ENCODE measurements around the gene UNC13B. TPM values are rescaled to one million over a fixed set of nuclear protein-coding genes. Genes with fewer than 3 reads are reported as not detected.

UNC13B gene
- total and polyA plus RNA-seq, 2 experiments from 2014 or later: 8.7 to 52.1 TPM

DNA sequence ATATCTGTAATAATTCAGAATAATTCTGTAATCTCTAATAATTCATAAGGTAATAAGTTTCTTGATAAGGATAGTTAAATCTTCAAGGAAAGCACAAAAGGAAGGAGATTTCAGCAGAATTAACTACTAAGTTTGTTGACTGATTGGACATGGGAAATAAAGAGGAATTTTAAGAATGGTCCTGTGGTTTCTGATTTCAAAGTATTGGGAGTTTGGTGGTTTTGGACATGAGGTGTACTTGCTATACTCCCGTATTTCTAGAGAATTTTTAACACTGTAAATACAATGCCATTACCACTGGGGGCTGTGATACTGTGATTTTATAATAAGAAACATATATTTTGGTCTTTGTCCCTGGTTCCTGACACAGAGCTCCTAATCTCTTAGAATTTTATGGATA, 123.9 kb downstream of the UNC13B start (continued):
- TF ChIP-seq, protein P1, sequence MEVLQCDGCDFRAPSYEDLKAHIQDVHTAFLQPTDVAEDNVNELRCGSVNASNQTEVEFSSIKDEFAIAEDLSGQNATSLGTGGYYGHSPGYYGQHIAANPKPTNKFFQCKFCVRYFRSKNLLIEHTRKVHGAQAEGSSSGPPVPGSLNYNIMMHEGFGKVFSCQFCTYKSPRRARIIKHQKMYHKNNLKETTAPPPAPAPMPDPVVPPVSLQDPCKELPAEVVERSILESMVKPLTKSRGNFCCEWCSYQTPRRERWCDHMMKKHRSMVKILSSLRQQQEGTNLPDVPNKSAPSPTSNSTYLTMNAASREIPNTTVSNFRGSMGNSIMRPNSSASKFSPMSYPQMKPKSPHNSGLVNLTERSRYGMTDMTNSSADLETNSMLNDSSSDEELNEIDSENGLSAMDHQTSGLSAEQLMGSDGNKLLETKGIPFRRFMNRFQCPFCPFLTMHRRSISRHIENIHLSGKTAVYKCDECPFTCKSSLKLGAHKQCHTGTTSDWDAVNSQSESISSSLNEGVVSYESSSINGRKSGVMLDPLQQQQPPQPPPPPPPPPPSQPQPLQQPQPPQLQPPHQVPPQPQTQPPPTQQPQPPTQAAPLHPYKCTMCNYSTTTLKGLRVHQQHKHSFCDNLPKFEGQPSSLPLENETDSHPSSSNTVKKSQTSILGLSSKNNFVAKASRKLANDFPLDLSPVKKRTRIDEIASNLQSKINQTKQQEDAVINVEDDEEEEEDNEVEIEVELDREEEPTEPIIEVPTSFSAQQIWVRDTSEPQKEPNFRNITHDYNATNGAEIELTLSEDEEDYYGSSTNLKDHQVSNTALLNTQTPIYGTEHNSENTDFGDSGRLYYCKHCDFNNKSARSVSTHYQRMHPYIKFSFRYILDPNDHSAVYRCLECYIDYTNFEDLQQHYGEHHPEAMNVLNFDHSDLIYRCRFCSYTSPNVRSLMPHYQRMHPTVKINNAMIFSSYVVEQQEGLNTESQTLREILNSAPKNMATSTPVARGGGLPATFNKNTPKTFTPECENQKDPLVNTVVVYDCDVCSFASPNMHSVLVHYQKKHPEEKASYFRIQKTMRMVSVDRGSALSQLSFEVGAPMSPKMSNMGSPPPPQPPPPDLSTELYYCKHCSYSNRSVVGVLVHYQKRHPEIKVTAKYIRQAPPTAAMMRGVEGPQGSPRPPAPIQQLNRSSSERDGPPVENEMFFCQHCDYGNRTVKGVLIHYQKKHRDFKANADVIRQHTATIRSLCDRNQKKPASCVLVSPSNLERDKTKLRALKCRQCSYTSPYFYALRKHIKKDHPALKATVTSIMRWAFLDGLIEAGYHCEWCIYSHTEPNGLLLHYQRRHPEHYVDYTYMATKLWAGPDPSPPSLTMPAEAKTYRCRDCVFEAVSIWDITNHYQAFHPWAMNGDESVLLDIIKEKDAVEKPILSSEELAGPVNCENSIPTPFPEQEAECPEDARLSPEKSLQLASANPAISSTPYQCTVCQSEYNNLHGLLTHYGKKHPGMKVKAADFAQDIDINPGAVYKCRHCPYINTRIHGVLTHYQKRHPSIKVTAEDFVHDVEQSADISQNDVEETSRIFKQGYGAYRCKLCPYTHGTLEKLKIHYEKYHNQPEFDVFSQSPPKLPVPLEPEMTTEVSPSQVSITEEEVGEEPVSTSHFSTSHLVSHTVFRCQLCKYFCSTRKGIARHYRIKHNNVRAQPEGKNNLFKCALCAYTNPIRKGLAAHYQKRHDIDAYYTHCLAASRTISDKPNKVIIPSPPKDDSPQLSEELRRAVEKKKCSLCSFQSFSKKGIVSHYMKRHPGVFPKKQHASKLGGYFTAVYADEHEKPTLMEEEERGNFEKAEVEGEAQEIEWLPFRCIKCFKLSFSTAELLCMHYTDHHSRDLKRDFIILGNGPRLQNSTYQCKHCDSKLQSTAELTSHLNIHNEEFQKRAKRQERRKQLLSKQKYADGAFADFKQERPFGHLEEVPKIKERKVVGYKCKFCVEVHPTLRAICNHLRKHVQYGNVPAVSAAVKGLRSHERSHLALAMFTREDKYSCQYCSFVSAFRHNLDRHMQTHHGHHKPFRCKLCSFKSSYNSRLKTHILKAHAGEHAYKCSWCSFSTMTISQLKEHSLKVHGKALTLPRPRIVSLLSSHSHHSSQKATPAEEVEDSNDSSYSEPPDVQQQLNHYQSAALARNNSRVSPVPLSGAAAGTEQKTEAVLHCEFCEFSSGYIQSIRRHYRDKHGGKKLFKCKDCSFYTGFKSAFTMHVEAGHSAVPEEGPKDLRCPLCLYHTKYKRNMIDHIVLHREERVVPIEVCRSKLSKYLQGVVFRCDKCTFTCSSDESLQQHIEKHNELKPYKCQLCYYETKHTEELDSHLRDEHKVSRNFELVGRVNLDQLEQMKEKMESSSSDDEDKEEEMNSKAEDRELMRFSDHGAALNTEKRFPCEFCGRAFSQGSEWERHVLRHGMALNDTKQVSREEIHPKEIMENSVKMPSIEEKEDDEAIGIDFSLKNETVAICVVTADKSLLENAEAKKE (CRISPR knock-in tag; IDR thresholded peaks at IDR 0.05): no peak
- TF ChIP-seq JUNB (IDR thresholded peaks at IDR 0.05; ENCODE audit: unreplicated experiment) (no peak), ZNF331 (CRISPR knock-in tag; IDR thresholded peaks at IDR 0.05; ENCODE audit: low read depth) (no peak), ZNF114 (CRISPR knock-in tag; IDR thresholded peaks at IDR 0.05) (no peak), POLR2AphosphoS5 (IDR thresholded peaks at IDR 0.05; ENCODE audit: low read depth) (no peak), STAT1 (IDR thresholded peaks at IDR 0.05; ENCODE audit: unreplicated experiment) (no peak)

DNA sequence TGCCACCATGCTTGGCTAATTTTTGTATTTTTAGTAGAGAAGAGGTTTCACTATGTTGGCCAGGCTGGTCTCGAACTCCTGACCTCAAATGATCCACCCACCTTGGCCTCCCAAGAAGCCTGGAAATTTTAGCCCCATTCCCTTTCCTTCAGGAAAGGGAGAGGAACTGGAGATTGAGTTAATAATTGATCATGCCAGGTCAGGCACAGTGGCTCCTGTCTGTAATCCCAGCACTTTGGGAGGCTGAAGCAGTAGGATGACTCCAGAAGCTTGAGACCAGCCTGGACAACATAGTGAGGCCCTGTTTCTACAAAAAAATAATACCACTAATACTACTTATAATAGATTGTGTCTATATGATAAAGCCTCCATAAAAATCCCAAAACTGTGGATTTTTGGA, 124.6 kb downstream of the UNC13B start:
- Mint-ChIP-seq H3K4me1 (peaks cover 3% of the 10 kb centered on the region; the same call in 2 of the 3 replicates), H3K27me3 (ENCODE audit: insufficient read depth, low read depth, poor library complexity) (peaks cover 1% of the 10 kb centered on the region), H3K4me3 (no peak overlapping the region), H3K36me3 (ENCODE audit: low read depth) (no peaks in the 10 kb centered on the region), H3K27ac (no peak overlapping the region), H3K9me3 (peaks cover 2% of the 10 kb centered on the region; the same call in 1 of the 3 replicates)
- Histone ChIP-seq H3K4me1 (ENCODE audit: insufficient read depth) (no peaks in the 10 kb centered on the region), H3K27me3 (ENCODE audit: insufficient read depth) (no peaks in the 10 kb centered on the region), H3K79me2 (replicated peaks; ENCODE audit: insufficient read depth) (no peaks in the 10 kb centered on the region), H3K4me2 (no peak overlapping the region), H3K4me3 (no peak overlapping the region), H3K27ac (ENCODE audit: low read depth) (no peak overlapping the region), H3K9me2 (ENCODE audit: insufficient read depth) (0 out of 2 replicates have a peak, but pooled peaks cover 3% of the 10 kb centered on the region), H3K36me3 (ENCODE audit: insufficient read depth) (no peaks in the 10 kb centered on the region), H4K20me1 (replicated peaks; ENCODE audit: insufficient read depth) (no peaks in the 10 kb centered on the region), H2AFZ (no peak overlapping the region), H3F3A (replicated peaks; ENCODE audit: low read depth) (no peaks in the 10 kb centered on the region)
- no peak for DNase-seq (ENCODE audit: low spot score)
- ATAC-seq: no peak
- TF ChIP-seq EZH2 (IDR thresholded peaks at IDR 0.05; ENCODE audit: low read depth, unreplicated experiment) (no peak), ZNF331 (CRISPR knock-in tag; IDR thresholded peaks at IDR 0.05; ENCODE audit: low read depth) (no peak), STAT1 (IDR thresholded peaks at IDR 0.05; ENCODE audit: unreplicated experiment) (no peak), EZH2phosphoT487 (IDR thresholded peaks at IDR 0.05; ENCODE audit: unreplicated experiment) (no peak), NANOG (IDR thresholded peaks at IDR 0.05; ENCODE audit: borderline replicate concordance) (no peak), JUNB (IDR thresholded peaks at IDR 0.05; ENCODE audit: unreplicated experiment) (no peak)
- TF ChIP-seq, protein P2, sequence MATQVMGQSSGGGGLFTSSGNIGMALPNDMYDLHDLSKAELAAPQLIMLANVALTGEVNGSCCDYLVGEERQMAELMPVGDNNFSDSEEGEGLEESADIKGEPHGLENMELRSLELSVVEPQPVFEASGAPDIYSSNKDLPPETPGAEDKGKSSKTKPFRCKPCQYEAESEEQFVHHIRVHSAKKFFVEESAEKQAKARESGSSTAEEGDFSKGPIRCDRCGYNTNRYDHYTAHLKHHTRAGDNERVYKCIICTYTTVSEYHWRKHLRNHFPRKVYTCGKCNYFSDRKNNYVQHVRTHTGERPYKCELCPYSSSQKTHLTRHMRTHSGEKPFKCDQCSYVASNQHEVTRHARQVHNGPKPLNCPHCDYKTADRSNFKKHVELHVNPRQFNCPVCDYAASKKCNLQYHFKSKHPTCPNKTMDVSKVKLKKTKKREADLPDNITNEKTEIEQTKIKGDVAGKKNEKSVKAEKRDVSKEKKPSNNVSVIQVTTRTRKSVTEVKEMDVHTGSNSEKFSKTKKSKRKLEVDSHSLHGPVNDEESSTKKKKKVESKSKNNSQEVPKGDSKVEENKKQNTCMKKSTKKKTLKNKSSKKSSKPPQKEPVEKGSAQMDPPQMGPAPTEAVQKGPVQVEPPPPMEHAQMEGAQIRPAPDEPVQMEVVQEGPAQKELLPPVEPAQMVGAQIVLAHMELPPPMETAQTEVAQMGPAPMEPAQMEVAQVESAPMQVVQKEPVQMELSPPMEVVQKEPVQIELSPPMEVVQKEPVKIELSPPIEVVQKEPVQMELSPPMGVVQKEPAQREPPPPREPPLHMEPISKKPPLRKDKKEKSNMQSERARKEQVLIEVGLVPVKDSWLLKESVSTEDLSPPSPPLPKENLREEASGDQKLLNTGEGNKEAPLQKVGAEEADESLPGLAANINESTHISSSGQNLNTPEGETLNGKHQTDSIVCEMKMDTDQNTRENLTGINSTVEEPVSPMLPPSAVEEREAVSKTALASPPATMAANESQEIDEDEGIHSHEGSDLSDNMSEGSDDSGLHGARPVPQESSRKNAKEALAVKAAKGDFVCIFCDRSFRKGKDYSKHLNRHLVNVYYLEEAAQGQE (IDR thresholded peaks at IDR 0.05; ENCODE audit: unreplicated experiment): no peak
- TF ChIP-seq, protein P3, sequence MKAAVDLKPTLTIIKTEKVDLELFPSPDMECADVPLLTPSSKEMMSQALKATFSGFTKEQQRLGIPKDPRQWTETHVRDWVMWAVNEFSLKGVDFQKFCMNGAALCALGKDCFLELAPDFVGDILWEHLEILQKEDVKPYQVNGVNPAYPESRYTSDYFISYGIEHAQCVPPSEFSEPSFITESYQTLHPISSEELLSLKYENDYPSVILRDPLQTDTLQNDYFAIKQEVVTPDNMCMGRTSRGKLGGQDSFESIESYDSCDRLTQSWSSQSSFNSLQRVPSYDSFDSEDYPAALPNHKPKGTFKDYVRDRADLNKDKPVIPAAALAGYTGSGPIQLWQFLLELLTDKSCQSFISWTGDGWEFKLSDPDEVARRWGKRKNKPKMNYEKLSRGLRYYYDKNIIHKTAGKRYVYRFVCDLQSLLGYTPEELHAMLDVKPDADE (IDR thresholded peaks at IDR 0.05): no peak
- TF ChIP-seq, protein P4, sequence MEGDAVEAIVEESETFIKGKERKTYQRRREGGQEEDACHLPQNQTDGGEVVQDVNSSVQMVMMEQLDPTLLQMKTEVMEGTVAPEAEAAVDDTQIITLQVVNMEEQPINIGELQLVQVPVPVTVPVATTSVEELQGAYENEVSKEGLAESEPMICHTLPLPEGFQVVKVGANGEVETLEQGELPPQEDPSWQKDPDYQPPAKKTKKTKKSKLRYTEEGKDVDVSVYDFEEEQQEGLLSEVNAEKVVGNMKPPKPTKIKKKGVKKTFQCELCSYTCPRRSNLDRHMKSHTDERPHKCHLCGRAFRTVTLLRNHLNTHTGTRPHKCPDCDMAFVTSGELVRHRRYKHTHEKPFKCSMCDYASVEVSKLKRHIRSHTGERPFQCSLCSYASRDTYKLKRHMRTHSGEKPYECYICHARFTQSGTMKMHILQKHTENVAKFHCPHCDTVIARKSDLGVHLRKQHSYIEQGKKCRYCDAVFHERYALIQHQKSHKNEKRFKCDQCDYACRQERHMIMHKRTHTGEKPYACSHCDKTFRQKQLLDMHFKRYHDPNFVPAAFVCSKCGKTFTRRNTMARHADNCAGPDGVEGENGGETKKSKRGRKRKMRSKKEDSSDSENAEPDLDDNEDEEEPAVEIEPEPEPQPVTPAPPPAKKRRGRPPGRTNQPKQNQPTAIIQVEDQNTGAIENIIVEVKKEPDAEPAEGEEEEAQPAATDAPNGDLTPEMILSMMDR (conservative IDR thresholded peaks at IDR 0.05; ENCODE audit: low read depth in 2 of 2): no peak
